Uterus (tissue), 4 donors: Measurements from ENCODE around the gene ATP8B2. TPM values are rescaled to one million over a fixed set of nuclear protein-coding genes. Genes with fewer than 3 reads are reported as not detected.
"Not testable (repeated sequence)": the region's sequence is repeated elsewhere in the genome, so short reads cannot be mapped to it uniquely, and the experiment has no call there.

Experiments
- DNase-seq, 2 donors: peaks; one replicate each; pipeline ENCODE4 v3.0.0-alpha.2; 2019 to 2020
- H3K27ac ChIP-seq, 2 donors: fragments of 200-600 bp; sonication (generic); 1 replicate in 1 of 2; 2 replicates in 1 of 2; pipeline ENCODE4 v1.5.1; 2016 to 2018
- H3K27me3 ChIP-seq, 2 donors: fragments of 200-600 bp; sonication (generic); one replicate each; pipeline ENCODE4 v1.5.1; 2018 to 2019; ENCODE audit warnings: control low read depth in 1 of 2
- H3K36me3 ChIP-seq, 2 donors: fragments of 200-600 bp; sonication (generic); one replicate each; pipeline ENCODE4 v1.5.1; 2019; ENCODE audit warnings: control low read depth in 1 of 2
- H3K4me1 ChIP-seq, 2 donors: fragments of 200-600 bp; sonication (generic); one replicate each; pipeline ENCODE4 v1.5.1; 2018 to 2019; ENCODE audit warnings: control low read depth in 1 of 2
- H3K4me3 ChIP-seq, 2 donors: fragments of 200-600 bp; sonication (generic); 1 replicate in 1 of 2; 2 replicates in 1 of 2; pipeline ENCODE4 v1.5.1; 2018 to 2019; ENCODE audit warnings: mild to moderate bottlenecking in 1 of 2
- H3K9me3 ChIP-seq, 2 donors: fragments of 200-600 bp; sonication (generic); one replicate each; pipeline ENCODE4 v1.5.1; 2019; ENCODE audit warnings: control low read depth in 1 of 2
- POLR2A ChIP-seq, 2 donors: fragments of 450-650 bp; IDR thresholded peaks; one replicate each; pipeline ENCODE4 v1.6.1; 2016; ENCODE audit warnings: antibody characterized with exemption in 2 of 2, mild to moderate bottlenecking in 1 of 2, moderate library complexity in 1 of 2
- intact Hi-C: fragments of 100-400 bp; cut with DNase I; formaldehyde crosslinking; loops from one replicate; pipeline ENCODE4 v1.15.1; 2023; ENCODE audit warnings: low total_unique reads
- total RNA-seq, 4 donors: library from RNA; depleted of rRNA in 3 of 4; stranded (reverse); fragments of >200 nt in 3 of 4; gene quantifications; one replicate each; pipeline versions ENCODE4 v1.1.0 to v1.2.4, GENCODE V29; 2014 to 2023
- TF ChIP-seq, protein P1 (sequence below), 4 experiments: fragments of 200-600 bp in 2 of 4; fragments of 450-650 bp in 2 of 4; sonication (generic) in 2 of 4; IDR thresholded peaks; one replicate each; pipeline ENCODE4 v1.5.1; 2016 to 2019; ENCODE audit warnings: antibody characterized with exemption in 4 of 4, mild to moderate bottlenecking in 2 of 4, moderate library complexity in 1 of 4
- donor health status: DM: yes; HTN: yes; CAD: no.

The ATP8B2 gene
- total RNA-seq: 100 to 1,000 TPM in 2 of 4 donors, 10 to 100 TPM in 2; 75.9 to 150 (median 102) TPM

- Histone ChIP-seq H3K9me3 (no peaks in the 10 kb centered on the region), H3K4me1 (peaks cover 14 to 24% of the 10 kb centered on the region in 2 donors), H3K27me3 (no peaks in the 10 kb centered on the region), H3K4me3 (peak within 1 kb of the TSS; percentile 77 to 79), H3K36me3 (no peaks in the 10 kb centered on the region), H3K27ac (peak within 1 kb of the TSS; percentile 92 to 96)
- intact Hi-C loops: no loop called here
- TF ChIP-seq, protein P1, sequence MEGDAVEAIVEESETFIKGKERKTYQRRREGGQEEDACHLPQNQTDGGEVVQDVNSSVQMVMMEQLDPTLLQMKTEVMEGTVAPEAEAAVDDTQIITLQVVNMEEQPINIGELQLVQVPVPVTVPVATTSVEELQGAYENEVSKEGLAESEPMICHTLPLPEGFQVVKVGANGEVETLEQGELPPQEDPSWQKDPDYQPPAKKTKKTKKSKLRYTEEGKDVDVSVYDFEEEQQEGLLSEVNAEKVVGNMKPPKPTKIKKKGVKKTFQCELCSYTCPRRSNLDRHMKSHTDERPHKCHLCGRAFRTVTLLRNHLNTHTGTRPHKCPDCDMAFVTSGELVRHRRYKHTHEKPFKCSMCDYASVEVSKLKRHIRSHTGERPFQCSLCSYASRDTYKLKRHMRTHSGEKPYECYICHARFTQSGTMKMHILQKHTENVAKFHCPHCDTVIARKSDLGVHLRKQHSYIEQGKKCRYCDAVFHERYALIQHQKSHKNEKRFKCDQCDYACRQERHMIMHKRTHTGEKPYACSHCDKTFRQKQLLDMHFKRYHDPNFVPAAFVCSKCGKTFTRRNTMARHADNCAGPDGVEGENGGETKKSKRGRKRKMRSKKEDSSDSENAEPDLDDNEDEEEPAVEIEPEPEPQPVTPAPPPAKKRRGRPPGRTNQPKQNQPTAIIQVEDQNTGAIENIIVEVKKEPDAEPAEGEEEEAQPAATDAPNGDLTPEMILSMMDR (IDR thresholded peaks at IDR 0.05): peak; percentile 84 to 96 (median 92)
- TF ChIP-seq POLR2A (IDR thresholded peaks at IDR 0.05): peak in 1 of 2 donors; percentile 29
- peak; percentile 78 to 80 for DNase-seq
Measured at GRCh38 chr1:154324669-154325582, at the start of gene ATP8B2. Gene ATP8B2, plus strand, starts transcription at chr1:154325525. Its CDS starts 2,617 bp downstream, at chr1:154328142.

- intact Hi-C loops: no loop called here
Measured at GRCh38 chr1:154276797-154277196, 48.5 kb upstream of the ATP8B2 start.

DNA sequence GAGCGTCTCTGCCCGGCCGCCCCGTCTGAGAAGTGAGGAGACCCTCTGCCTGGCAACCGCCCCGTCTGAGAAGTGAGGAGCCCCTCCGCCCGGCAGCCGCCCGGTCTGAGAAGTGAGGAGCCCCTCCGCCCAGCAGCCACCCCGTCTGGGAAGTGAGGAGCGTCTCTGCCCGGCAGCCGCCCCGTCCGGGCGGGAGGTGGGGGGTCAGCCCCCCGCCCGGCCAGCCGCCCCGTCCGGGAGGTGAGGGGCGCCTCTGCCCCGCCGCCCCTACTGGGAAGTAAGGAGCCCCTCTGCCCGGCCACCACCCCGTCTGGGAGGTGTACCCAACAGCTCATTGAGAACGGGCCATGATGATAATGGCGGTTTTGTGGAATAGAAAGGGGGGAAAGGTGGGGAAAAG, 37.7 kb upstream of the ATP8B2 start:
- H3K4me1 ChIP-seq, H3K4me3 ChIP-seq, H3K27me3 ChIP-seq, DNase-seq, H3K36me3 ChIP-seq, H3K27ac ChIP-seq, H3K9me3 ChIP-seq, intact Hi-C loops: not testable (repeated sequence)

More at GRCh38 chr1:154276797-154277196, 48.5 kb upstream of the ATP8B2 start:
- no peak for DNase-seq
- no peak for TF ChIP-seq POLR2A (IDR thresholded peaks at IDR 0.05)
- TF ChIP-seq, protein P1 (IDR thresholded peaks at IDR 0.05): no peak
- peaks cover 0 to 7% of the 10 kb centered on the region in 2 donors for H3K4me1 ChIP-seq
- no peaks in the 10 kb centered on the region for H3K9me3 ChIP-seq
- no peak overlapping the region for H3K4me3 ChIP-seq
- no peak overlapping the region for H3K27ac ChIP-seq
- no peaks in the 10 kb centered on the region for H3K36me3 ChIP-seq
- no peaks in the 10 kb centered on the region for H3K27me3 ChIP-seq

GRCh38 chr1:154288661-154289060, 36.7 kb upstream of the ATP8B2 start:
- Histone ChIP-seq H3K4me1 (no peaks in the 10 kb centered on the region), H3K4me3 (no peak overlapping the region), H3K9me3 (no peaks in the 10 kb centered on the region), H3K27me3 (no peaks in the 10 kb centered on the region), H3K27ac (no peak overlapping the region), H3K36me3 (no peaks in the 10 kb centered on the region)
- no peak for DNase-seq
- intact Hi-C loops: no loop called here
- TF ChIP-seq, protein P1 (IDR thresholded peaks at IDR 0.05): no peak
- no peak for TF ChIP-seq POLR2A (IDR thresholded peaks at IDR 0.05)

DNA sequence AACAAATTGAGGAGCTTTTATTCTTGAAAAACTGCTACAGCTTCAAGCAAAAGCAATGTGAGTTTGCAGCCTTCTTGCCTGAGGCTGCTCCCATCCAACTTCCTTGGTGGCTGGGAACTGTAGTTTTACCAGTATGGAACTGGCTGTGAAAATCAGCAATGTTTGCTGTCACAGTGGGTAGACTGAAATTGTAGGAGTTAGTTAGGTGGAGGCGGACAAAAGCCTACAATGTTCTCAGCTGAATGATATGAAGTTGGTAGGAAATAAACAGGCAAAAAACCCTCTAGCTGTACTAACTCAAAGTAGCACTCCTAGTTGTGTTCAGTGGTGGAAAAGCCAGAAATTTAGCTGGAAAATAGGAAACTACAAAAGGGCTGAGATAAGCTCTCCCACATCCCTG, 34.4 kb upstream of the ATP8B2 start:
- no peak for DNase-seq
- Histone ChIP-seq H3K27me3 (no peaks in the 10 kb centered on the region), H3K27ac (no peak overlapping the region), H3K4me3 (no peak overlapping the region), H3K4me1 (no peaks in the 10 kb centered on the region), H3K36me3 (no peaks in the 10 kb centered on the region), H3K9me3 (peaks cover 0 to 11% of the 10 kb centered on the region in 2 donors)
- TF ChIP-seq, protein P1 (IDR thresholded peaks at IDR 0.05): no peak
- no peak for TF ChIP-seq POLR2A (IDR thresholded peaks at IDR 0.05)
- intact Hi-C loops: no loop called here
